Measurements from ENCODE around the gene MBD4.

GRCh38 chr3:129435367-129435766 is 4.4 kb downstream of the MBD4 start:
- no peak for TF ChIP-seq ZZZ3 (IDR thresholded peaks at IDR 0.05; ENCODE audit: control insufficient read depth, insufficient read length, low read depth)
- TF ChIP-seq RFX5 (IDR thresholded peaks at IDR 0.05; ENCODE audit: low read depth, low read length), result no peak
- TF ChIP-seq POLR2A (IDR thresholded peaks at IDR 0.05; ENCODE audit: low read depth, low read length), result no peak
- TF ChIP-seq CHD2 (IDR thresholded peaks at IDR 0.05; ENCODE audit: borderline replicate concordance, low read depth, low read length), result no peak
- no peak for TF ChIP-seq EZH2 (IDR thresholded peaks at IDR 0.05; ENCODE audit: borderline replicate concordance, control insufficient read depth, low read depth, low read length)
- TF ChIP-seq CTCF (IDR thresholded peaks at IDR 0.05 in 2 of 3, conservative IDR thresholded peaks at IDR 0.05 in 1 of 3; ENCODE audit: control insufficient read depth in 2 of 3, extremely low read depth in 1 of 3, insufficient read depth in 1 of 3, low read depth in 3 of 3, low read length in 3 of 3), result peak in 1 of 3 experiments; percentile 53; a peak in 2 of 6 replicates
- TF ChIP-seq ZNF274 (IDR thresholded peaks at IDR 0.05; ENCODE audit: insufficient read depth, insufficient read length), result no peak
- no peak for TF ChIP-seq SUZ12 (IDR thresholded peaks at IDR 0.05; ENCODE audit: unreplicated experiment)
- TF ChIP-seq NR2C2 (IDR thresholded peaks at IDR 0.05; ENCODE audit: borderline replicate concordance, control insufficient read depth, insufficient read length, low read depth), result no peak
- TF ChIP-seq CREB1 (IDR thresholded peaks at IDR 0.05; ENCODE audit: low read depth), result no peak
- no peak for TF ChIP-seq E4F1 (IDR thresholded peaks at IDR 0.05; ENCODE audit: borderline replicate concordance, partially characterized antibody)
- TF ChIP-seq ASH2L (IDR thresholded peaks at IDR 0.05; ENCODE audit: borderline replicate concordance, low read depth), result no peak
- no peak for TF ChIP-seq EP300 (IDR thresholded peaks at IDR 0.05; ENCODE audit: borderline replicate concordance in 1 of 2, control insufficient read depth in 1 of 2, low read depth in 2 of 2, low read length in 2 of 2)

Data from GM12878 (cell line).